ENCODE measurements around the gene ABCB8.

Gene ABCB8

GRCh38 chr7:151088856-151089699, 60.8 kb downstream of the ABCB8 start:
- DNase-seq = peak; percentile 63 to 89

- DNase-seq = peak; percentile 56 to 83
Observed at GRCh38 chr7:151089893-151090730, 61.9 kb downstream of the ABCB8 start.

- no peak for DNase-seq
Observed at GRCh38 chr7:151091003-151091402, 62.8 kb downstream of the ABCB8 start.

GRCh38 chr7:151091431-151091830, 63.2 kb downstream of the ABCB8 start:
- no peak for DNase-seq

GRCh38 chr7:151091988-151092387, 63.7 kb downstream of the ABCB8 start:
- no peak for DNase-seq

GRCh38 chr7:151093748-151094147, 65.5 kb downstream of the ABCB8 start:
- no peak for DNase-seq

GRCh38 chr7:151094675-151095074, 66.4 kb downstream of the ABCB8 start:
- no peak for DNase-seq

GRCh38 chr7:151095123-151095797, 67.0 kb downstream of the ABCB8 start:
- no peak for DNase-seq

- DNase-seq = no peak
Observed at GRCh38 chr7:151095828-151096475, 67.7 kb downstream of the ABCB8 start.
